GM19193 (cell line): Measurements from ENCODE around the gene ZNF525.

Experiments used
- POLR2A ChIP-seq: IDR thresholded peaks from 4 replicates; pipeline ENCODE4 v1.6.1; 2011; ENCODE audit not compliant: insufficient read depth, insufficient read length; ENCODE audit errors: extremely low read depth

ZNF525 gene

DNA sequence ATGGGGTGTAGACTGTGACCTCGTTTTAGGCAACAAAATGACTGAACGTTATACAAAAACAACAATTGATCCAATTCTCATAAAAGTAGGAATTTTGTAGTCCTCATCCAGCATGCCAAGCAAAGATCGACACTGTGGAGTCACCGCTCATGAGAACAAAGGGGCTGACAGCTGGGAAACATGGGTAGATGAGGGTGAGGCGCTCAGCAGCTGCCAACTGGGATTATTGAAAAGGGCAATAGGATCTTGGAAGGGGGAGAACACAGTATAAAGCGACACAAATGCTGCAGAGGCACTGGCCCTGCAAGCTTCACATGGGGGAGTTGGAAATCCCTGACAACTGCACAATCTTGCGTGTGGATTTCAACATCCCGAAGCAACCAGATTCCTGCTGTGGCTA, 24.1 kb downstream of the ZNF525 start:
- TF ChIP-seq POLR2A, result no peak

DNA sequence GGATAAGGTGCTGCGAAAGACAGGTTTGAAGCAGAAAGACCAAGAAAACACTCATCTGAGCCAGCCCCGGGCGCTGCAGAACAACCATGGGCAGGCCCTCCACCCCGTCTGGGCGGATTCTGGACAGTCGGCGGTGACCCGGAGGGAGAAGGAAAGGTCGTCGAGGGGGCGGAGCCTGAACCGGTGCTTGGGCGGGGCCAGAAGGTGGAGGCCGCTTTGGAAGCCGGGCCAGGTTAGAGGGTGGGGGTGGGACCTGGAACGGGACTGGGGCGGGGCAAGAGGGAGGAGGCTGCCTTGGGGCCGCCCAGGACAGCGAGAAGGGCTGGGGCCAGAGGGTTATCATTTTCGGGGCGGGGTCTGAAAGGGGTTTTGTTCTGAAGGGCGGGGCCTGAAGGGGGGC, 24.5 kb downstream of the ZNF525 start:
- TF ChIP-seq POLR2A, result no peak

DNA sequence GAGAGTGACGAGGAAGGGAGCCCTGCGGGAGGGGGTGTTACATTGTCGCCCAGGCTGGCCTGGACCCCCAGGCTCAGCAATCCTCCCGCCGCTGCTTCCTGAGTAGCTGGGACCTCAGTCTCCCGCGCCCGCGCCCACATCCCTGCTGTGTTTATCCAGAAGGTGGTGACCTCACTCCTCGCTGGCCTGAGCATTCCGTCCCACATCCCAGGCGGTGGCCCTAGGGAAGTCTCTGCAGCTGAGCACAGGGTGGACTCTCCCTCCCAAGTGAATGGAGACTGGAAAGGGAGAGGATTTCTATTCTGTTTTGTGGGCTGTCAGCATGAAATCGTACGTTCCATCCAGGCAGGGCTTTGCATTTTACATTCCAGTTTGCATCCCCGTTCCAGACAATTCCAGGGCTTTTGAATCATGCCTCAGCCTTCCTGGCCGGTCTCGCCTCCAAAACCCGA, 29.0 kb downstream of the ZNF525 start:
- TF ChIP-seq POLR2A, result no peak

DNA sequence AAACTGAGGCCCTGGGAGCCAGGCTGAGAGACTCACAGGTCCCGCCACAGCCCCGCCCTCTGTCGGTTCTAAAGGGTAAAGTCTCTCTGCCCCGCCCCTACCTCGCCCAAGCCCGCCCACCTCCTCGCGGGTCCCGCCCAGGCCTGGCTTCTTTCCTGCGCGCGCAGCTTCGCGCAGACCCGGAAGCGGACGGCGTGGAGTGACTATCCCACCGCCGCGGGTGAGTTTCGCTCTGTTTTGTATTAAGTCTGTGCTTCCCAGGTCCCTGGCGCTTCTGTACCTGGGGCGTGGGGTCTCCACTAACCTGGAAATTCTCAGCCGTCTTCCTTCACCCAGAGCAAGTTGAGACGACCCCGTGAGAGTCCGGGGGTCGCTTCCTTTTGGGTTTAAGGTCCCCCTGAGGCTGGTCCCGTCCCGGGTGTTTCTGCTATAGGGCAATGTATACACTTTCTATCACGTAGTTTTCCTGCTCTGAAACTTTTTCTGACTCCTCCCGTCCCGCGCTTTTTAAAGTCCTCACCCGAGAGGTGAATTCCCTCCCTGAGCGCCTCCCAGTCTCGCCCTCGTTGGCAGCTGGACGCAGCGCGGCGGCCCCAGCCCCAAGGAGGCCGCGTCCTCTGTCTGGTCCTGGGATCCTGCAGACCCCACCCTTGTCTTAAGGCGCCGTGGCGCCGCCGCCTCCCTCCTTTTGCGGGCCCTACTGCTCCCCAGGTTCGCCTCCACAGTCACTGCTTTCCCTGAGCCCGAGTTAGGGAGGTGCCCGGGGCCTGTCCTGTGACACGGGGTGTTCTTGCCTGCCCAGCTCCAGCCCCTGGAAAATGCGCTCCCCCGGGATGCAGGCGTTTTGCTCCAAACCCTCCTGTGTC, 29.7 kb downstream of the ZNF525 start, which contains the start of gene ZNF765:
Gene ZNF765, plus strand, starts transcription at position 176 of the 866 bp plus-strand sequence. CDS start 2,867 bp downstream, outside the sequence.
- peak; percentile 82 for TF ChIP-seq POLR2A

DNA sequence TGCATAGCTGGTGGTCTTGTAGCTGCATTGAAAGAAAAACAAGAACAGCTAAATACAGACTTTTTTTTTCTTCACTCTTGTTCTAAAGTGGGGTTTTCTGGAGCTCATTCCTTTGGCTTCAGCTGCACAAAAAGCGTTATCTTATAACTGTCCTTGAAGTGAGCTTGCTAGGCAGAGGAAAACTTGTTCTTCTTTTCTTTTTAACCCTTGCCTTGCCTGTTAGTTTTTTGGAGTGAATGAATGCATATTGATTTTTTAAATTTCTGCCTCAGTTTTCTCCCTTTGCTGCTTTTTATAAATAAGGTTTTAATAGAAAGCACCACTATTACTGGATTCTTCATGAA, 31.0 kb downstream of the ZNF525 start:
- TF ChIP-seq POLR2A, result no peak

DNA sequence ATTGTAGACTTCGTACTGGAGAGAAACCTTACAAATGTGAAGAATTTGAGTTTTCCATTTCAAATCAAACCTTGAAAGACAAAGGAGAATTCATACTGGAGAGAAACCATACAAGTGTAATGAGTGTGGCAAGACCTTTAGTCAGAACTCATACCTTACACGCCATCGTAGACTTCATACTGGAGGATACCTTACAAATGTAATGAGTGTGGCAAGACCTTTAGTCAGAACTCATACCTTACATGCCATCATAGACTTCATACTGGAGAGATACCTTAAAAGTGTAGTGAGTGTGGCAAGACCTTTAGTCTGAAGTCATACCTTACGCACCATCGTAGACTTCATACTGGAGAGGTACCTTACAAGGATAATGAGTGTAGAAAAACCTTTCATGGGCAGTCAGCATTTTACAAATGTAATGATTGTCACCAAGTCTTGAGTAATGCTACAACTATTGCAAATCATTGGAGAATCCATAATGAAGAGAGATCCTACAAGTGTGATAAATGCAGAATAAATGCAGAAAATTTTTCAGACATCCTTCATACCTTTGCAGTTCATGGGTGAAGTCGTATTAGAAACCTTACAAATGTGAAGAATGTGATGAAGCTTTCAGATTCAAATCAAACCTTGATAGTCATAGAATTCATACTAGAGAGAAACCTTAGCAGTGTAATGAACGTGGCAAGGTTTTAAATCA, 44.1 kb downstream of the ZNF525 start:
- TF ChIP-seq POLR2A, result no peak

DNA sequence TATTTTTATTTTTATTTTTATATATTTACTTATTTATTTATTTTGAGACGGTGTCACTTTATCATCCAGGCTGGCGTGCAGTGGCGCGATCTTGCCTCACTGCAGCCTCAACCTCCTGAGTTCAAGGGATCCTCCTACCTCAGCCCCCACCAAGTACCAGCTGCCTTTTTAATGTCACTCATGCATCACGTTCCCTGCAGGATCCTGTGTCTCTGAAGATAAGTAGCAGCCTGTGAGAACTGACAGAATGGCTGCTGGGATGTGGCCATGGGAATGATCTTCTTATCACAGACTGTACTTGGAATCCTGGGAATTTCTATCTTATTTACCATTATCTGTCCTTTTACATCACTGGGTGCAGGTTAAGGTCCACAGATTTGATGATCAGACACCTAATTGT, 57.0 kb downstream of the ZNF525 start:
- TF ChIP-seq POLR2A, result no peak

DNA sequence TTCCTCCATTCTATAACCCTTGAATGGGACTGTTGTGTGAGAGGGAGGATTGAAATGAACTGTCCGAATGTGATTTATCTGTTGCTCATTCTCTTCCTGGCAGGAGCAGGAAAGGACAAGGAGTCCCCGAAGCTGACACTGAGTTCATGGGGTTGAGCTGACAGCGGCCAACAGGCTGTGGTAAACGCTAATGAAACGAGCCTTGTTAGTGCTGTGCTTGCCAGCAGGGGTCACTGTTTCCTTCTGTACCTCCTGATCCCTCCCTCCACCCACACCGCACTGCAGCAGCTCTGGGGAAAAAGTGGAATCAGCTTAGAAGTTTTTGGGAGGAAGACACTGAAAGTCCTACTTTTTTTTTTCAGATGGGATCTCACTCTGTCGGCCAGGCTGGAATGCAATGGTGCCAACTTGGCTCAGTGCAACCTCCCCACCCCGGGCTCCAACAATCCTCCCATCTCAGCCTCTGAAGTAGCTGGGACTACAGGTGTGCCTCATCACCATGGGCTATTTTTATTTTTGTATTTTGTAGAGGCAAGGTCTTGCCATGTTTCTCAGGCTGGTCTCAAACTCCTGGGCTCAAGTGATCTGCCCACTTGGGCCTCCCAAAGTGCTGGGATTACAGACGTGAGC, 59.6 kb downstream of the ZNF525 start:
- no peak for TF ChIP-seq POLR2A

DNA sequence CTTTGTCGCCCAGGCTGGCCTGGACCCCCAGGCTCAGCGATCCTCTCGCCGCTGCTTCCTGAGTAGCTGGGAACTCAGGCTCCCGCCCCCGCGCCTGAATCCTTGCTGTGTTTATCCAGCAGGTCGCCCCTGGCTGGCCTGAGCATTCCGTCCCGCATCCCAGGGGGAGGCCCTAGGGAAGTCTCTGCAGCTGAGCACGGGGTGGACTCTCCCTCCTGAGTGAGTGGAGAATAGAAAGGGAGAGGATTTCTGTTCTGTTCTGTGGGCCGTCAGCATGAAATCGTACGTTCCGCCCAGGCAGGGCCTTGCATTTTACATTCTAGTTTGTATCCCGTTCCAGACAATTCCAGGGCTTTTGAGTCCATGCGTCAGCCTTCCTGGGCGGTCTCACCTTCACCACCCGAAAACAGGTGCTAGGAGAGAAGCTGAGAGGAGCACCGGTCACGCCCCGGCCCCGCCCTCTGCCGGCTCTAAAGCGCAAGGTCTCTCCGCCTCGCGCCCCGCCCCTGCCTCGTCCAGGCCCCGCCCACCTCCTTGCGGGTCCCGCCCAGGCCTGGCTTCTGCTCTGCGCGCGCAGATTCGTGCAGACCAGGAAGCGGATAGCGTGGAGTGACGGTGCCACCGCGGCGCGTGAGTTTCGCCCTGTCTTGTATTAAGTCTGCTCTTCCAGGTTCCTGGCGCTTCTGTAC, 66.0 kb downstream of the ZNF525 start, which contains the start of gene ZNF761:
Gene ZNF761, plus strand, starts transcription at position 586 of the 689 bp plus-strand sequence. CDS start 15,285 bp downstream, outside the sequence.
- peak; percentile 80 for TF ChIP-seq POLR2A

DNA sequence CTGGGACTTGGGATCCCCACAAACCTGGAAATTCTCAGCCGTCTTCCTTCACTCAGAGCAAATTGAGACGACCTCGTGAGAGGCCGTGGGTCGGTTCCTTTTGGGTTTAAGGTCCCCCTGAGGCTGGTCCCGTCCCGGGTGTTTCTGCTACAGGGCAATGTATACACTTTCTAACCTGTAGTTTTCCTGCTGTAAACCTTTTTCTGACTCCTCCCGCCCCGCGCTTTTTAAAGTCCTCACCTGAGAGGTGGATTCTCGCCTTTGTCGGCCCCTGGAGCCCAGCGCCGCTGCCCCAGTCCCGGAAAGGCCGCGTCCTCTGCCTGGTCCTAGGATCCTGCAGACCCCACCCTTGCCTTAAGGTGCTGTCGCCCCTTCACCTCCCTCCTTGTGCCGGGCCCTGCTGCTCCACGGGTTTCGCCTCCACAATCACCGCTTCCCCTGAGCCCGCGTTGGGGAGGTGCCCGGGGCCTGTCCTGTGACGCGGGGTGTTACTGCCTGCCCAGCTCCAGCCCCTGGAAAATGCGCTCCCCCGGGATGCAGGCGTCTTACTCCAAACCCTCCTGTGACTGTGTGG, 66.7 kb downstream of the ZNF525 start:
- TF ChIP-seq POLR2A, result no peak
